ENCODE data around the gene KCNG2. TPM values are rescaled to one million over a fixed set of nuclear protein-coding genes. Genes with fewer than 3 reads are reported as not detected.

The KCNG2 gene
- total and polyA plus RNA-seq, 2 experiments from 2014 or later: not detected

GRCh38 chr18:79874553-79875530 is 77.1 kb downstream of the KCNG2 start:
- 88% methylated on average over 24 of the region's 24 CpGs for WGBS (ENCODE audit: low lambda C conversion rate, missing lambda C conversion rate)
- TF ChIP-seq CTCF (IDR thresholded peaks at IDR 0.05; ENCODE audit: poor library complexity) (no peak), EZH2 (IDR thresholded peaks at IDR 0.05; ENCODE audit: borderline replicate concordance) (no peak), EZH2phosphoT487 (IDR thresholded peaks at IDR 0.05; ENCODE audit: low read depth, severe bottlenecking, unreplicated experiment) (no peak)
- no peak overlapping the region for H3K4me3 ChIP-seq
- H3K9me3 ChIP-seq (ENCODE audit: low read depth): no peaks in the 10 kb centered on the region
- no peaks in the 10 kb centered on the region for H3K27me3 ChIP-seq
- H3K9me2 ChIP-seq (replicated peaks; ENCODE audit: insufficient read depth): no peaks in the 10 kb centered on the region
- H3K79me2 ChIP-seq: no peaks in the 10 kb centered on the region
- H3K36me3 ChIP-seq (replicated peaks; ENCODE audit: insufficient read depth, low read depth): no peaks in the 10 kb centered on the region
- no peak for DNase-seq (ENCODE audit: low spot score)
- H2AFZ ChIP-seq: no peak overlapping the region
- no peak overlapping the region for H3K4me2 ChIP-seq
- H3K27ac ChIP-seq: no peak overlapping the region
- no peaks in the 10 kb centered on the region for H4K20me1 ChIP-seq (ENCODE audit: insufficient read depth, poor library complexity, severe bottlenecking)
- H3K4me1 ChIP-seq (ENCODE audit: insufficient read depth): no peaks in the 10 kb centered on the region

DNA sequence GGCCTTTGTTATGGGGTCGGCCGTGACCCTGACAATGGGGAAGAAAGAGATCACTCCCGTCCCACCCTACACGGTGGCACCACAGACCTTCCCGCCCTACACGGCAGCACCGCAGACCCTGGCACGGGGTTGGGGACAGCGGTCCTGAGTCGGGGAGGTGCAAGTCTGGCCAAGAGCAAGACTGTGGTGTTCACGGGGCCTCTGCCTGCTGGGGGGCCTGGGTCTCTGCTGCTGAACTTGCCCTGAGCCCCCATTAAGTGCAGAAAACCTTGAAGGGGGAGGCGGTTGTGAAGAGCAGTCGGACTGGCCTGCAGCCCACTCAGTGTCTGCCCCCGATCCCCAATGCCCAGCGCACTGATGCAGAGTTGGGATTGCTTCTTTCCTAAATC is 77.8 kb downstream of the KCNG2 start:
- Histone ChIP-seq H3K4me1 (ENCODE audit: insufficient read depth) (no peaks in the 10 kb centered on the region), H3K27ac (no peak overlapping the region), H3K9me2 (replicated peaks; ENCODE audit: insufficient read depth) (no peaks in the 10 kb centered on the region), H2AFZ (no peak overlapping the region), H4K20me1 (ENCODE audit: insufficient read depth, poor library complexity, severe bottlenecking) (no peaks in the 10 kb centered on the region), H3K4me3 (no peak overlapping the region), H3K9me3 (ENCODE audit: low read depth) (no peaks in the 10 kb centered on the region), H3K4me2 (no peak overlapping the region), H3K36me3 (replicated peaks; ENCODE audit: insufficient read depth, low read depth) (no peaks in the 10 kb centered on the region), H3K79me2 (no peaks in the 10 kb centered on the region), H3K27me3 (no peaks in the 10 kb centered on the region)
- TF ChIP-seq EZH2 (IDR thresholded peaks at IDR 0.05; ENCODE audit: borderline replicate concordance): no peak
- TF ChIP-seq EZH2phosphoT487 (IDR thresholded peaks at IDR 0.05; ENCODE audit: low read depth, severe bottlenecking, unreplicated experiment): no peak
- TF ChIP-seq CTCF (IDR thresholded peaks at IDR 0.05; ENCODE audit: poor library complexity): no peak
- no peak for DNase-seq (ENCODE audit: low spot score)
- WGBS (ENCODE audit: low lambda C conversion rate, missing lambda C conversion rate): 90% methylated on average over 15 of the region's 15 CpGs

DNA sequence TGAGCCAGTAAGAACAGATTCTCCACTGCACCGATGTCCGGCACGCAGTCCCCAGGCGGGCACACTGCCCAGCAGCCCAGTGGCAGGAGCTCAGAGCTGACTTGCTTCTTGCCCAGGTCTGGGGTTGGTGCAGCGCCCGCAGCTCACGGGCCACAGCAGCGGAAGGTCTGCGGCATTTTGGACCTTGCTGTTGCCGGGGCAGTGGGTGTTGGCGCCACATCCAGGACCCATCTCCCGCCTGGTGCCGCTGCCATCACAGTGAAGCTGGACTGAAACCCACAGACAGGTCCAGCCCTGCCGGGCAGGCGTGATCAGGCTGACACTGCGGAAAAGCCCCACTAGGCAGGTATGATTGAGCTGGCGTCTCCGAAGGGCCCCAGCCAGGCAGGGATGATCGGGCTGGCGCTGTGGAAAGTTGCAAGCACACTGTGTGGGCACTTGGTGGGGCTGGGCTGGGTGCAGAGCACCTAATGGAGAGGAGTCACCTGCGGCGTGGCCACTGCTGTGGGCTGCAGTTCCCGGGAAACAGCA is 78.3 kb downstream of the KCNG2 start:
- Histone ChIP-seq H3K4me3 (no peak overlapping the region), H3K9me3 (ENCODE audit: low read depth) (no peaks in the 10 kb centered on the region), H2AFZ (no peak overlapping the region), H3K27me3 (no peaks in the 10 kb centered on the region), H3K79me2 (no peaks in the 10 kb centered on the region), H4K20me1 (ENCODE audit: insufficient read depth, poor library complexity, severe bottlenecking) (no peaks in the 10 kb centered on the region), H3K4me2 (no peak overlapping the region), H3K36me3 (replicated peaks; ENCODE audit: insufficient read depth, low read depth) (no peaks in the 10 kb centered on the region), H3K27ac (no peak overlapping the region), H3K4me1 (ENCODE audit: insufficient read depth) (no peaks in the 10 kb centered on the region), H3K9me2 (replicated peaks; ENCODE audit: insufficient read depth) (no peaks in the 10 kb centered on the region)
- WGBS (ENCODE audit: low lambda C conversion rate, missing lambda C conversion rate): 96% methylated on average over 23 of the region's 23 CpGs
- TF ChIP-seq CTCF (IDR thresholded peaks at IDR 0.05; ENCODE audit: poor library complexity) (no peak), EZH2phosphoT487 (IDR thresholded peaks at IDR 0.05; ENCODE audit: low read depth, severe bottlenecking, unreplicated experiment) (no peak), EZH2 (IDR thresholded peaks at IDR 0.05; ENCODE audit: borderline replicate concordance) (no peak)
- DNase-seq (ENCODE audit: low spot score): no peak
